Mesendoderm (in vitro differentiated cells): Measurements from ENCODE around the gene NUDT3.
A peak's percentile ranks its signal among the peaks of the same experiment; 100 is the strongest.

Experiments
- DNase-seq: peaks from one replicate; pipeline ENCODE4 v3.0.0; 2013
- H2AK5ac ChIP-seq: 2 replicates; pipeline ENCODE4 v1.6.1; 2013; ENCODE audit warnings: low read length, inconsistent platforms
- H2BK120ac ChIP-seq: 2 replicates; pipeline ENCODE4 v1.6.1; 2013; ENCODE audit warnings: low read depth, mild to moderate bottlenecking, low read length, moderate library complexity, mixed read lengths
- H2BK15ac ChIP-seq: replicated peaks from 2 replicates; pipeline ENCODE4 v1.6.1; 2013; ENCODE audit warnings: low read depth, mild to moderate bottlenecking, moderate library complexity
- H2BK5ac ChIP-seq: 2 replicates; pipeline ENCODE4 v1.6.1; 2013; ENCODE audit warnings: low read length, inconsistent platforms
- H3K18ac ChIP-seq: 2 replicates; pipeline ENCODE4 v1.6.1; 2013; ENCODE audit warnings: mild to moderate bottlenecking, low read length, mixed read lengths
- H3K23ac ChIP-seq: one replicate; pipeline ENCODE4 v1.6.1; 2013; ENCODE audit warnings: low read length
- H3K27ac ChIP-seq: 2 replicates; pipeline ENCODE4 v1.5.1; 2013; ENCODE audit warnings: low read depth, mild to moderate bottlenecking, inconsistent platforms, low read length, moderate library complexity
- H3K27me3 ChIP-seq: 2 replicates; pipeline ENCODE4 v1.6.1; 2013; ENCODE audit warnings: low read length, control low read depth, mild to moderate bottlenecking, inconsistent platforms; ENCODE audit not compliant: insufficient read depth, poor library complexity
- H3K36me3 ChIP-seq: 2 replicates; pipeline ENCODE4 v1.6.1; 2013; ENCODE audit warnings: low read length, inconsistent platforms; ENCODE audit not compliant: control insufficient read depth, insufficient read depth
- H3K4ac ChIP-seq: one replicate; pipeline ENCODE4 v1.6.1; 2013; ENCODE audit warnings: low read depth, mild to moderate bottlenecking, low read length, moderate library complexity
- H3K4me1 ChIP-seq: 2 replicates; pipeline ENCODE4 v1.6.1; 2013; ENCODE audit warnings: low read depth, low read length, inconsistent platforms; ENCODE audit not compliant: control insufficient read depth
- H3K4me2 ChIP-seq: 2 replicates; pipeline ENCODE4 v1.6.1; 2013; ENCODE audit warnings: low read length
- H3K4me3 ChIP-seq: 2 replicates; pipeline ENCODE4 v1.5.1; 2013; ENCODE audit warnings: mild to moderate bottlenecking, low read length
- H3K56ac ChIP-seq: one replicate; pipeline ENCODE4 v1.6.1; 2013; ENCODE audit warnings: low read length
- H3K79me1 ChIP-seq: 2 replicates; pipeline ENCODE4 v1.6.1; 2013; ENCODE audit warnings: low read length, inconsistent platforms
- H3K79me2 ChIP-seq: 2 replicates; pipeline ENCODE4 v1.6.1; 2013; ENCODE audit warnings: mild to moderate bottlenecking, low read length; ENCODE audit not compliant: control insufficient read depth, insufficient read depth
- H3K9ac ChIP-seq: 2 replicates; pipeline ENCODE4 v1.6.1; 2013; ENCODE audit warnings: low read length, inconsistent platforms
- H4K5ac ChIP-seq: one replicate; pipeline ENCODE4 v1.6.1; 2013; ENCODE audit warnings: low read length
- H4K8ac ChIP-seq: one replicate; pipeline ENCODE4 v1.6.1; 2013; ENCODE audit warnings: low read depth, mild to moderate bottlenecking, control low read depth, low read length, moderate library complexity
- WGBS: extraction: QIAGEN DNeasy Blood & Tissue Kit; methylation state at CpG from one replicate; pipeline ENCODE4 v1.1.7; 2013; ENCODE audit warnings: low lambda C conversion rate, missing lambda C conversion rate; ENCODE audit not compliant: insufficient coverage; ENCODE audit errors: extremely low coverage; 5-methylcytosine and 5-hydroxymethylcytosine counted together

The NUDT3 gene

GRCh38 chr6:34248727-34249468 lies 143.6 kb downstream of the NUDT3 start, which contains the start of gene SMIM29:
TSS of gene SMIM29 (minus strand) at chr6:34249006. CDS start at chr6:34247791, 1,215 bp downstream.
- Histone ChIP-seq H3K4me3 (peak within 1 kb of the TSS; percentile 80), H3K4me2 (peak within 1 kb of the TSS; percentile 100), H3K18ac (no peak within 1 kb of the TSS), H2AK5ac (peak within 1 kb of the TSS; percentile 12), H3K56ac (peak within 1 kb of the TSS; percentile 97), H4K8ac (no peak within 1 kb of the TSS), H3K23ac (peak within 1 kb of the TSS; percentile 80), H4K5ac (no peak within 1 kb of the TSS), H2BK15ac (no peak within 1 kb of the TSS), H3K4me1 (peaks cover 2% of the 10 kb centered on the region), H2BK5ac (no peak within 1 kb of the TSS), H2BK120ac (no peak within 1 kb of the TSS), H3K79me1 (no peaks in the 10 kb centered on the region), H3K27me3 (no peaks in the 10 kb centered on the region), H3K36me3 (peaks cover 5% of the 10 kb centered on the region), H3K9ac (peak within 1 kb of the TSS; percentile 93), H3K79me2 (no peaks in the 10 kb centered on the region), H3K4ac (no peak within 1 kb of the TSS), H3K27ac (peak within 1 kb of the TSS; percentile 9)
- DNase-seq, result peak; percentile 97
- no CpG with 5 or more reads among the region's 79 CpGs for WGBS

GRCh38 chr6:34248198-34248726 lies 144.2 kb downstream of the NUDT3 start:
- WGBS, result no CpG with 5 or more reads among the region's 17 CpGs
- Histone ChIP-seq H3K4ac (no peak overlapping the region), H3K23ac (peak overlapping the region; percentile 80), H3K27ac (peak overlapping the region; percentile 9), H3K79me2 (no peaks in the 10 kb centered on the region), H3K4me2 (peak overlapping the region; percentile 100), H3K36me3 (peaks cover 10% of the 10 kb centered on the region), H3K79me1 (peaks cover 2% of the 10 kb centered on the region), H3K4me3 (peak overlapping the region; percentile 80), H4K8ac (no peak overlapping the region), H4K5ac (no peak overlapping the region), H2BK120ac (no peak overlapping the region), H3K56ac (peak overlapping the region; percentile 97), H2BK5ac (no peak overlapping the region), H3K18ac (no peak overlapping the region), H3K27me3 (no peaks in the 10 kb centered on the region), H3K9ac (peak overlapping the region; percentile 93), H2BK15ac (no peak overlapping the region), H2AK5ac (peak overlapping the region; percentile 12), H3K4me1 (peaks cover 2% of the 10 kb centered on the region)
- peak; percentile 77 for DNase-seq

- H2BK120ac ChIP-seq, result no peak overlapping the region
- H4K5ac ChIP-seq, result no peak overlapping the region
- no peak overlapping the region for H3K4ac ChIP-seq
- no peak overlapping the region for H3K4me3 ChIP-seq
- no peak overlapping the region for H4K8ac ChIP-seq
- H2AK5ac ChIP-seq, result no peak overlapping the region
- DNase-seq, result peak; percentile 37
- H3K56ac ChIP-seq, result no peak overlapping the region
- no peak overlapping the region for H3K23ac ChIP-seq
- no CpG with 5 or more reads among the region's 6 CpGs for WGBS
- peaks cover 2% of the 10 kb centered on the region for H3K4me1 ChIP-seq
- H3K79me1 ChIP-seq, result peaks cover 4% of the 10 kb centered on the region
- H3K18ac ChIP-seq, result no peak overlapping the region
- H2BK5ac ChIP-seq, result no peak overlapping the region
- H3K27me3 ChIP-seq, result no peaks in the 10 kb centered on the region
- H3K27ac ChIP-seq, result no peak overlapping the region
- H3K79me2 ChIP-seq, result no peaks in the 10 kb centered on the region
- no peak overlapping the region for H2BK15ac ChIP-seq
- no peak overlapping the region for H3K9ac ChIP-seq
- H3K36me3 ChIP-seq, result peaks cover 13% of the 10 kb centered on the region
- H3K4me2 ChIP-seq, result no peak overlapping the region
These were observed 144.8 kb downstream of the NUDT3 start for GRCh38 chr6:34247481-34248197.

GRCh38 chr6:34246563-34247391 lies 145.7 kb downstream of the NUDT3 start:
- Histone ChIP-seq H3K4me1 (peaks cover 2% of the 10 kb centered on the region), H4K8ac (no peak overlapping the region), H3K9ac (no peak overlapping the region), H4K5ac (no peak overlapping the region), H3K4me2 (no peak overlapping the region), H3K36me3 (peaks cover 17% of the 10 kb centered on the region), H3K56ac (no peak overlapping the region), H3K18ac (no peak overlapping the region), H3K79me1 (peaks cover 8% of the 10 kb centered on the region), H2BK15ac (no peak overlapping the region), H3K27me3 (no peaks in the 10 kb centered on the region), H2AK5ac (no peak overlapping the region), H3K23ac (no peak overlapping the region), H3K4me3 (no peak overlapping the region), H3K4ac (no peak overlapping the region), H3K79me2 (peaks cover 6% of the 10 kb centered on the region), H2BK120ac (no peak overlapping the region), H3K27ac (no peak overlapping the region), H2BK5ac (no peak overlapping the region)
- no CpG with 5 or more reads among the region's 8 CpGs for WGBS
- peak; percentile 88 for DNase-seq

- Histone ChIP-seq H3K4me2 (no peak overlapping the region), H3K9ac (no peak overlapping the region), H3K4ac (no peak overlapping the region), H3K79me2 (peaks cover 12% of the 10 kb centered on the region), H3K27me3 (no peaks in the 10 kb centered on the region), H2BK5ac (no peak overlapping the region), H3K4me1 (peaks cover 2% of the 10 kb centered on the region), H2AK5ac (no peak overlapping the region), H3K79me1 (peaks cover 13% of the 10 kb centered on the region), H3K23ac (no peak overlapping the region), H3K4me3 (no peak overlapping the region), H2BK120ac (no peak overlapping the region), H4K5ac (no peak overlapping the region), H3K27ac (no peak overlapping the region), H4K8ac (no peak overlapping the region), H3K18ac (no peak overlapping the region), H2BK15ac (no peak overlapping the region), H3K56ac (no peak overlapping the region), H3K36me3 (peaks cover 23% of the 10 kb centered on the region)
- no CpG with 5 or more reads among the region's 2 CpGs for WGBS
- no peak for DNase-seq
These were observed 146.3 kb downstream of the NUDT3 start for GRCh38 chr6:34246249-34246562.
